Hematopoietic multipotent progenitor cell (in vitro differentiated cells): ENCODE results near the gene RAB39B. TPM values are rescaled to one million over a fixed set of nuclear protein-coding genes. Genes with fewer than 3 reads are reported as not detected.
"Not testable (repeated sequence)": the region's sequence is repeated elsewhere in the genome, so short reads cannot be mapped to it uniquely, and the experiment has no call there.

Experiments used
- DNase-seq, 3 donors: peaks; one replicate each; pipeline ENCODE4 v3.0.0-alpha.2; 2011 to 2015; ENCODE audit warnings: low read depth in 2 of 3, low spot score in 2 of 3
- total RNA-seq: library from RNA; depleted of rRNA; stranded (reverse); fragments of >200 nt; gene quantifications from one replicate; pipeline ENCODE4 v1.2.3, GENCODE V29; 2012

RAB39B gene, protein sequence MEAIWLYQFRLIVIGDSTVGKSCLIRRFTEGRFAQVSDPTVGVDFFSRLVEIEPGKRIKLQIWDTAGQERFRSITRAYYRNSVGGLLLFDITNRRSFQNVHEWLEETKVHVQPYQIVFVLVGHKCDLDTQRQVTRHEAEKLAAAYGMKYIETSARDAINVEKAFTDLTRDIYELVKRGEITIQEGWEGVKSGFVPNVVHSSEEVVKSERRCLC
- total RNA-seq, result 3.2 TPM

DNA sequence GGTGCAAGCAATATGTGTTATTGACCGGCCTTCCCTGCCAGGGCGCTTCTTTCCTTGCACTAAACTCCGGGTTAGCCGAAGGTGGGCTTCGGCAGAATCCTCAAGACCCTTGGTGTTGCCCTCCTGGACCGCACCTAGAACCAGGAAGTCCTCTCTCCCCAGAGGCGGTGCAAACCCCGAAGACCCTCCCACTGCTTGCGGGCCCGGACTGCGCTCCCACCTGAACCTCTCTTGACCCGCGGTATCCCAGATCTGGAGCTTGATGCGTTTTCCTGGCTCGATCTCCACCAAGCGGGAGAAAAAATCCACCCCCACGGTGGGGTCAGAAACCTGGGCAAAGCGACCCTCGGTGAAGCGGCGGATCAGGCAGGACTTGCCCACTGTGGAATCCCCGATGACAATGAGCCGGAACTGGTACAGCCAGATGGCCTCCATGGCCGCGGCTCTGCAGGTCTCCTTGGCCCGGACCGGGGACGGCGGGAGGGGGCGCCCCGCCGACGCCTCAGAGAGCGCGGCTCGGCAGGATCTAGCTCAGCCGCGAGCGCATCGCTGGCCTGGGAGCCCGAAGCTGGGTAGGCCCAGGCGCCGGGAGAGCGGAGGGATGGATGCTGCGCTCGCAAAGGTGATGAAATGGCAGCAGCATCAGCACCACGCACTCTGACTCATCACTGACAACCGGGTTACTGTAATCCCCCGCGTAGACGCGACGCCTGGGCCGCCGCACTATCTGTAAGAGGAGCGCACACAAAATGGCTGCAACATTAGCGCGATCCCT lies at the start of gene RAB39B:
Gene RAB39B (minus strand): TSS at position 638 of the 775 bp plus-strand sequence. CDS start 203 bp downstream, at position 435.
- peak; percentile 41 to 69 (median 66) for DNase-seq

DNA sequence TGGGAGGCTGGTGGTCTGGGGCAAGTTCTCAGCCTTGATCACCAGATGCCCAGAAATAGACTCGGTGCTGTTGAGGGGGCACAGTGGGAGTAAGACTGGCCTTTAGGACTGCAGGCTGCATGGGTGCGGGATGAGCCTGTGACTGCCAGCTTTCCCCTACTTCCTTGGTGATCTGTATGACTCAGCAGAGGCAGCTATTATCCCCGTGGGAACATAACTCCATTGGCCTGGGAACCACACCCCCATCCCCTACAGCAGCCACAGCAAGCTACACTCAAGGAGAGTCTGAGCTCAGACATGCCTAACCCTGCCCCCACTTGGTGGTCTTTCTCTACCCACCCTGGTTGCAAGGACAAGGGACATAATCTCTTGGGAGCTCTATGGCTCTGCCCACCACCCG lies 49.5 kb upstream of the RAB39B start:
- no peak for DNase-seq

DNA sequence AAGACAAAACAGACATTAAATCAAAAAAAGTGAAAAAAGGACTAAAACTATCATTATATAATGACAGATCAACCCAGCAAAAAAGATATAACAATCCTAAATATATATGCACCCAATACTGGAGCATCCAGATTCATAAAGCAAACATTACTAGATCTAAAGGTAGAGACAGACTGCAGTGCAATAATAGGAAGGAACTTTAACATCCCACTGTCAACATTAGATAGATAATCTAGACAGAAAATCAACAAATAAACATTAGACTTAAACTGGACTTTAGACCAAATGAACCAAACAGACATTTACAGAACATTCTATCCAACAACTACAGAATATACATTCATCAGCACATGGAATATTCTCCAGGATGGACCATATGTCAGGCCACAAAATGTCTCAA lies 29.5 kb upstream of the RAB39B start:
- DNase-seq, result no peak

DNA sequence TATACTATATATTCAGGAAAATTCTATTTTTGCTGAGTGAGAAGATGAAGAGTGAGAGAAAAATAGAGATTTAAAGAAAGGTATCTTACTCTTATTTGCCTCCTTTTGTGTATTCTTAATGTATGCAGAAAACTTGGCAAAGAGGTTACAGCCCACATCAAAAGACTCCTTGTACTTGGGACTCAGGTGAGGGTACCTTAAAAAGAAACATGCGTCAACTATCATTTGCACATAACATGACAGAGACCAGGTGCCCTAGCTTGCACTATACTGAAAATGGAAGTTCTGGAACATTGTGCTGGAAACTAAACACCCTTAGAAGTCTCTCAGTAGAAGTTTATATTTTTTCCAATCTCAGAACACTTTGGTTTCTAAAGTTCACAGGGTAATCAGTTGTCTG lies 15.6 kb upstream of the RAB39B start:
- no peak for DNase-seq

DNA sequence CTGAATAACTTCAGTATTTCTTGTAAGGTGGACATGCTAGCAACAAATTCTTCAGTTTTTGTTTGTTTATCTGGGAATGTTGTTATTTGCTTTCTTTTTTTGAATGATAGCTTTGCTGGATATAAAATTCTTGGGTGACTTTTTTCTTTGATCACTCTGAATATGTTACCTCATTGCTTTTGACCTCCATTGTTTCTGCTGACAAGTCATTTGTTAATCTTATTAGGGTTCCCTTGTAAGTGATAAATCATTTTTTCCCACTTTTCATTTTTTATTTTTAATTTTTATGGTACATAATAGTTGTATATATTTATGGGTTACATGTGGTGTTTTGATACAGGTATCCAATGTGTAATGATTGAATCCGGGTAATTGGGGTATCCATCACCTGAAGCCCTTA lies 6.7 kb upstream of the RAB39B start:
- DNase-seq, result no peak

DNA sequence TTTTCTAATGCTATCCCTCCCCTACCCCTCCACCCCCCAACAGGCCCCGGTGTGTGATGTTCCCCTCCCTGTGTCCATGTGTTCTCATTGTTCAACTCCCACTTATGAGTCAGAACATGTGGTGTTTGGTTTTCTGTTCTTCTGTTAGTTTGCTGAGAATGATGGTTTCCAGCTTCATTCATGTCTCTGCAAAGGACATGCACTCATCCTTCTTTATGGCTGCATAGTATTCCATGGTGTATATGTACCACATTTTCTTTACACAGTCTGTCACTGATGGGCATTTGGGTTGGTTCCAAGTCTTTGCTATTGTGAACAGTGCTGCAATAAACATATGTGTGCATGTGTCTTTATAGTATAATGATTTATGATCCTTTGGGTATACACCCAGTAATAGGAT lies 3.7 kb upstream of the RAB39B start:
- not testable (repeated sequence) for DNase-seq

DNA sequence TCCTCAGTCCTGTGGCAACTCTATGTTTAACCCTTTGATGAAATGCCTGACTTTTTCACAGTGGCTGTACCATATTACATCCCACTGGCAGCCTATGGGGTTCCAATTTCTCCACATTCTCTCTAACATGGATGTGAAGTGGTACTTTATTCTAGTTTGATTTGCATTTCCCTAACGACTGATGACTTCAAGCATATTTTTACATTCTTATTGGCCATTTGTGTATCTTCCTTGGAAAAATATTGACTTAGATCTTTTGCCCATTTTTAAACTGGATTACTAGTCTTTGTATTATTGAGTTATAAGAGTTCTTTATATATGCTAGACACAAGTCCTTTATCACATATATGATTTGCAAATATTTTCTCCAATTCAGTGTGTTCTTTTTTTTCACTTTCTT lies 2.1 kb upstream of the RAB39B start:
- no peak for DNase-seq

DNA sequence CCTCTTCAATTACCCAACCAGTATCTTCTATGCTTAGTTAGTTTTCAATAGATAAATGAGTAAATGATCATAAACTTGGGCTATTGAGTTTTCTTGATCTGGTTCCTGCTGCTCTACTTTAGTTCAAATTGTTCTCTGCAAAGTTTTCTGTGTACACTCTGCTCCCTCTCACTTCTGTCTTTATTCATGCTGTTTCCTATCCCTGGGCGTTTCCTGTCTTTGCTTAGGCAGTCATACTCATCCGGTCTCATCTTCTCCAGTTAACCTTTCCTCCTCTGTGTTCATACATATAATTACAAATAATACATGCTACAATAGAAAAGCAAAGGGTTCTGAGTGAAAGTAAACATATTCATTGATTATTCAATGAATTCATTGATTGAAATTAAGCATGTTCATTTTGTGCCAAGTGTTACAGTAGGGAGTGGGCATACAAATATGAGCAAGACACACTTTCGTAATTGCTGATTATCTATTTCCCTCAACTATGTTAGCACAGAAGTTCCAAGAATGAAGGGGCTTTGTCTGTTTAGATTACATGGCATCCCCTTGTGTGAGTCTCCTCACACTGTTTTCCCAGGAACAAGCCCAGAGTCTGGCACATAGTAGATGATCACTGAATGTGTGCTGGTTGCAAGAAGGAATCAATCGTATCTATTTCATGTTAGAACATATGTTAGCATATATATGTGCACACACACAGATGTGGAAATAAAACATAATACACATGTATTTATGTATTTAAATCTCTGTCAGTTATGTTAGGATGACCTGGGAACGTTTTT lies 1.1 kb downstream of the RAB39B start:
- DNase-seq, result no peak

DNA sequence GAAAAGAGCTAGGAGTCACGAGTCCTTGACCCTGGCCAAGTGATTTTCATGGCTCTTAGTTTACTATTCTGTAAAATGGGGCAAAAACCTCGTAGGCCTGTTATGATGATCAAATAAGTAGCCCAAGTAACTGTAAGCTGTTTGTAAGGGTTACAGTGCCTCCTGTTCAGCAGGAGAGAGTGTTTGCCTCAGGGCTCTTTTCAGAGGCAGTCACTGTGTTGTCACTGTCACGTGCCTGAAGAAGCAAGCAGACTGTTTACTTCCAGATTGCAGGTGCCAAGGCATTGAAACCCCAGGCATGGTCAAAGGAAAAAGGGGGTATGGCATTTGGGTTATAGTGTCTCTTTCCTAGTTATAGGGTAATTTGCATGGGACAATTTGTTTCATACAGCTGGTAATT lies 4.5 kb downstream of the RAB39B start:
- DNase-seq, result no peak

DNA sequence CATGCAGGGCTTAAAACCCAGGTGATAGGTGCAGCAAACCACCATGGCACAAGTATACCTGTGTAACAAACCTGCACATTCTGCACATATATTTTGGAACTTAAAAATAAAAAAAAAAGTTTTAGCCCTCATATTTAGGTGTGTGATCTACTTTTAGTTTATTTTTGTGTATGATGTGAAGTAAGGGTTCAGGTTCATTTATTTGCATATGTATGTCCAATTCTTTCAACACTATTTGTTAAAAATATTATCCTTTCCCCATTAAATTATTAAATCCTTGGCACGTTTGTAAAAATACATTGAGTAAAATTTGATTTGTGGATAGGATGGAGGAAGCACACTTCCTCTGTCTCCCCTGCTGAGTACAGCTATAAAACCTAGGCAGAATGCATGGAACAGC lies 12.9 kb downstream of the RAB39B start:
- no peak for DNase-seq

DNA sequence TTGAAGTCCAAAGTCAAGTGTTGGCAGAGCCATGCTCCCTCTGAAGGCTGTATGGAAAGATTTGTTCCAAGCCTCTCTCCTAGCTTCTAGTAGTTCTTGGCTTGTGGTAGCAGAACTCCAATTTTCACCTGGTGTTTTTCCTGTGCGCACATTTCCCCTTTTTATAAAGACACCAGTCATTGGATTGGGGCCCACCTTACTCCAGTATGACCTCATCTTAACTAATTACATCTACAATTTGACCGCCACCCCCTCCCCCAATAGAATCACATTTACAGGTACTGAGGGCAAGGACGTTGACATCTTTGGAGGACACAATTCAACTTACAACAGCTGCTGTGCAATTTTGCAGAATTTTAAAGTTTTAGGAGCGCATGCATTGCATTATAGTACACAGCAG lies 16.8 kb downstream of the RAB39B start:
- DNase-seq, result no peak

DNA sequence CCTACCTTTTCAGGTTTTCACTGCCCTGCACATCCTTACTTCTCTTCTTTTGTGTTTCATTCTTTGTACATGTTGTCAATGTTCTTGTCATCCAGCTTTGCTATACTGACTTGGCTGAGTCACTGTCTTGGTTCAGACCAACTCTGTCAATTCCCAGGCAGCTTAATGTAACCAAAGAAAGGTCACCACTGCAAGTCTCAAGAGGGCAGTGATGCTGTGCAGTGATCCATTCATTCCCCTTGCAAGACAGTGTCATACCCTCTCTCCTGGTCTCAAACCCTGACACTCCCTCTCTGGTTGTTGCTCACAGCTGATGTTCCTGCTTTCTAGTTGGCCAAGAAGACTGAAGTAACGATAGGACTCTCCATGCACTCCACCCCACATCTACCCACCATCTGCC lies 17.5 kb downstream of the RAB39B start:
- no peak for DNase-seq

DNA sequence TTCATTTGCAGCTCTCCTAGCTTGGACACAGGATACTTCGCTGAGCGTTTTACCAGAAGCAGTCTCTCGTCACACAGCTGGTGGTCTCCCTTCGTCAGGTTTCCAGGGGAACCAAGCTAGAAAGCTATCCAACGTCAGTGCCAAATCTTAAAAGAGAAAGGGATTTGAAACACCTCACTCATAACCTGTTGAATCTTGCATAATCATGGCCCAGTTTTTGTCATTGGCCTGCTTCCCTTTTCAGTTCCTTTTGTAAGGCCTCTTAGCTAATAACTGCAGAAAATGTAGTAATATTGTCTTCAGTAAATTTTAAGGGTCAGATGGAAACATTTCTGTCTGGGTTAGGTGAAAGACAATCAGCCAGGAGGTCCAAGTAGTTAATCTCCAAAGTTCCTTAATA lies 22.0 kb downstream of the RAB39B start:
- DNase-seq, result no peak

DNA sequence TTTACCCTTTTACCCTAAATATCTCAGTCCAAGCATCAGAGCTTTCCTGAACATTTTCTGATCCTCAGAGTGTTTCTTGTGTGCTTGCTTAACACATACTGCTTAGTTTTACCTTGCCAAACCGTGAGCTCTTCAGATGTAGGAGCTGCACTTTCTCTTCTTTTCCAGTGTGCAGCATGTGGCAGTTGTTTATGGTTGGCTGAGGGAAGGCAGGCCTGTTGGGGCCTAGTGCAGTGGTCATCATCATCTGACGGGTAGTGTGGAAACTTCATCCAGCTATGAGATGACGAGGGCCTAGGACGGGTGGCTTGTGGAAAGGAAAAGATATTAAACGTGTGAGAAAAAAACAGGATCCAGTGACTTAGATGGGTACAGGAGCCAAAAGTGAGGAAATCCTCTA lies 26.6 kb downstream of the RAB39B start:
- no peak for DNase-seq

DNA sequence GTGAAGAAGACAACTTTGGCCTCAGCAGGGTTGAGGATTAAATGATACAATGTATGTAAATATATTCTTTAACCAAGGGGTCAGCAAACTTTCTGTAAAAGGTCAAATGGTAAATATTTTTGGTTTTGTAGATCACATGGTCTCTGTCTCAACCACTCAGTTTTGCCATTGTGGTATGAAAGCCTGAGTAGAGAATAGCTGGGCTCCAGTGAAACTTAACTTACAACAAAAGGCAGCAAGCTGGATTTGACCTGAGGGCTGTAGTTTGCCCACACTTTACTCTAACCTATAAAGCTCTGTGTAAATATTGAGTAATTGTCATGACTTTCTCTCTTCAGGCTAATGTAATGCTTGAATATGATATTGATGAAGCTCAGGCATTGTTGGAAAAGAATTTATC lies 28.4 kb downstream of the RAB39B start:
- no peak for DNase-seq

DNA sequence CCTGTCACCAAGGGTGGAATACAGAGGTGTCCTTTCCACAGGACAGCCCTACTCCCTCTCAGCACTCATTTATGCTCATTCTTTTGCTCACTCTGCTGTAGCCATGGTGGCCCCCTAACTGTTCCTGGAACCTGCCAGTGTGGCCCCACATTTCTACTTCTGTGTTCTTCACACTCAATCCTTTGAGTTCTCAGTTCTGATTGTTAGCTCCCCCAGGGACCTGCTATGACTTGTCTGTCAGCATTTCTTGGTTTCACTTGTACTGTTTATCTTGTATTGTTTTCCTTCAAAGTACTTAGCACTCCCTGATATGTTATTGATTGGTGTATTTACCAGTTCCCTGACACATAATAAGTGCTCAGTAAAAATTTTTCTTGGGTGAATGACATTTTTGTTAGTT lies 33.1 kb downstream of the RAB39B start:
- no peak for DNase-seq

DNA sequence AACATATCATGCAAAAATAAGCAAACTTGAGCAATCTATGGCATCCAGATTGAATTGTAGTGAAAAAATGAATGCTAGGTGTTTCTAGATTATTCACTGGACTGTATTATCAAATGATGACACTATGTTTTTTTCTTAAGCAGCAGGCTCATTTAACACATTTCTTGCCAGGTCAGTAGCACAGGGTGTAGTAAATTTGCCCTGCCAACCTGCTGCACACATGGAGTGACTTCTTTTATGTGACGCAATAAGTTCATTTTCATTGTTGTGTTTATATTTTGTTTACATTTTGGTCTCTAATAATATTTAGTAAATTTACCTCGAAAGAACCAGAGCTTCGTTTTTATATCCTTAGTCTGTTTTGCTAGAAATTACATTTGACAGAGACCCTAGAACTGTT lies 38.5 kb downstream of the RAB39B start:
- DNase-seq, result no peak

DNA sequence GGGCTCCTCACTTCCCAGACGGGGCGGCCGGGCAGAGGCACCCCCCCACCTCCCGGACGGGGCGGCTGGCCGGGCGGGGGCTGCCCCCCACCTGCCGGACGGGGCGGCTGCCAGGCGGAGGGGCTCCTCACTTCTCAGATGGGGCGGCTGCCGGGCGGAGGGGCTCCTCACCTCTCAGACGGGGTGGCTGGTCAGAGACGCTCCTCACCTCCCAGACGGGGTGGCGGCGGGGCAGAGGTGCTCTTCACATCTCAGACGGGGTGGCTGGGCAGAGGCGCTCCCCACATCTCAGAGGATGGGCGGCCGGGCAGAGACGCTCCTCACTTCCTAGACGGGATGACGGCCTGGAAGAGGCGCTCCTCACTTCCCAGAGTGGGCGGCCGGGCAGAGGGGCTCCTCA lies 40.5 kb downstream of the RAB39B start:
- not testable (repeated sequence) for DNase-seq

DNA sequence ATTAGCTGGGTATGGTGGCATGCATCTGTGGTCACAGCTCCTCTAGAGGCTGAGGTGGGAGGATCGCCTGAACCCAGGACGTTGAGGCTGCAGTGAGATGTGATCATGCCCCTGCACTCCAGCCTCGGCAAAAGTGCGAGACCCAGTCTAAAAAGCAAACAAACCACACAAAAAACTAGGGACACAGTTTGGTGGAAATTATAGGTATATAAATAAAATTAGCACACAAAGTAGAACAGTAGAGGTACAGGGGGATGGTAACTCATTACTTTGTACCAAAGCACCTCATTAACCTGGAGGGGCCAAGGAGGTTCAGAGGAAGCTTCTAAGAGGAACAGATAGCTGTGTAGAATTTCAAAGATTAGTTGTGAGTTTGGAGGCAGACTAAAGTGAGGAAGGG lies 42.9 kb downstream of the RAB39B start:
- DNase-seq, result no peak

DNA sequence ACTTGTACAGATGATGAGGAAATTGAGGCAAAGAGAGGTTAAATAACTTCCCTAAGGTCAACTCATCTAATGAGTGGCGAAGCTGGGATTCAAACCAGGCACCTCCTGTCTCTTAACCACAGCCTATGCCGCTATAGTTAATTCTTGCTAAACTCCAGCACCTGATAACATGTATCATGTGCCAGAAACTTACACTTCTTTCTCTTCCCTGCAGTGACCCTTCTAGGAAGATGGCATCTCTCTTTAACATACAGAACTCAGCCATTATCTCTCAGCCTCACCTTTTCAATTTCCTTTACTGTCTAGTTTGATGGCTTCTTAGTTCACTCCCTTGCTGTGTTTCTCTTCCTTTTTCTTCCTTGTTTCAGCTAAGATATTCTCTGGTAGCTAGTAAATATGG lies 45.5 kb downstream of the RAB39B start:
- no peak for DNase-seq

DNA sequence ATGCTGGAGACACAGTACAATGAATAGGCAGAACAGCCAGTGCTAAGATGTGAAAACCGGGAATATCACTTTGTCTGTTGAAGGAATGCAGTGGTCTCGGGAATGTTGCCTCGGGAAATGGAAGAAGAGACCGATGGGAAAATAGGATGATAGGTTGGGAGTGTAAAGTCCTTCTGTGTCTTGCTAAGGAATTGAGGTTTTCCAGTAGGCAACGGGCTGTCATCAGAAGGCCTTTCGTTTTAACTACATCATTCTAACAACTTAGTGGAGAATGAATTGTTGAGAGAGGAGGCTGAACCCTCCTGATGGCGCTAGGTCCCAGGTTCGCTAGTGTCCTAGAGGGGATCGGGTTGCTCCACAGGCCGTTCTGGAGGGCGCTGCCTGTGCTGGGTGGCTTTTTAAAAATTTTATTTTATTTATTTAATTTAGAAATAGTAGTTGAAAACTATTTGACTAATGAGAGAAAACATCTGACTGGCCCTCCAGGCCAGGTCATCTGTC lies 47.3 kb downstream of the RAB39B start:
- no peak for DNase-seq
